Aorta (tissue), 5 donors: Measurements from ENCODE around the gene TMEM59L. TPM values are rescaled to one million over a fixed set of nuclear protein-coding genes. Genes with fewer than 3 reads are reported as not detected.

Source experiments
- ATAC-seq: fragments of 200-7000 bp; cut with Tn5 transposase; one replicate; pipeline ENCODE4 v1.9.1; 2022; ENCODE audit warnings: moderate library complexity; ENCODE audit not compliant: low FRiP score
- DNase-seq, 2 donors: peaks; one replicate each; pipeline ENCODE4 v3.0.0-alpha.2; 2020
- H3K27ac ChIP-seq, 2 donors: one replicate each; pipeline ENCODE4 v1.5.1; 2013; ENCODE audit warnings: low read length in 2 of 2, mild to moderate bottlenecking in 2 of 2, moderate library complexity in 2 of 2, control low read depth in 1 of 2, inconsistent platforms in 1 of 2, low read depth in 1 of 2
- H3K27me3 ChIP-seq, 2 donors: one replicate each; pipeline ENCODE4 v1.6.1; 2013; ENCODE audit warnings: control low read depth in 1 of 2, low read length in 1 of 2, mild to moderate bottlenecking in 1 of 2, moderate library complexity in 1 of 2; ENCODE audit not compliant: insufficient read depth in 2 of 2, control insufficient read depth in 1 of 2
- H3K36me3 ChIP-seq, 2 donors: one replicate each; pipeline ENCODE4 v1.6.1; 2013; ENCODE audit warnings: control low read depth in 1 of 2, low read length in 1 of 2, mild to moderate bottlenecking in 1 of 2; ENCODE audit not compliant: insufficient read depth in 2 of 2, control insufficient read depth in 1 of 2
- H3K4me1 ChIP-seq, 2 donors: one replicate each; pipeline ENCODE4 v1.6.1; 2013; ENCODE audit warnings: low read length in 2 of 2, control low read depth in 1 of 2, mild to moderate bottlenecking in 1 of 2, moderate library complexity in 1 of 2; ENCODE audit not compliant: insufficient read depth in 2 of 2, control insufficient read depth in 1 of 2
- H3K4me3 ChIP-seq, 2 donors: one replicate each; pipeline ENCODE4 v1.5.1; 2013; ENCODE audit warnings: low read length in 2 of 2, control low read depth in 1 of 2, mild to moderate bottlenecking in 1 of 2
- H3K9me3 ChIP-seq: one replicate; pipeline ENCODE4 v1.6.1; 2013; ENCODE audit warnings: mild to moderate bottlenecking, low read length; ENCODE audit not compliant: control insufficient read depth
- WGBS, 2 donors: extraction: QIAGEN DNeasy Blood & Tissue Kit; methylation state at CpG; one replicate each; pipeline ENCODE4 v1.1.7; 2013; 5-methylcytosine and 5-hydroxymethylcytosine counted together
- intact Hi-C, 2 donors: fragments of 100-400 bp; cut with DNase I; formaldehyde crosslinking; loops; one replicate each; pipeline versions ENCODE4 v1.14.2 to v1.15.0; 2022
- polyA plus RNA-seq, 2 donors: library from polyadenylated mRNA; stranded (reverse); fragments of 200-250 nt; gene quantifications; one replicate each; pipeline ENCODE4 v1.2.3, GENCODE V29; 2013
- total RNA-seq, 2 donors: library from RNA; stranded (reverse); fragmentation: NEBNext Ultra II Directional; extraction: Animal tissue kit (Norgen Biotek cat#: 25700); gene quantifications; one replicate each; pipeline ENCODE4 v1.2.1, GENCODE V29; 2021
- donor health status: healthy with polysubstance abuse.
- donor health status: Bipolar disorder and iron deficiency.
- donor health status: DM: no; HTN: no; CAD: no.
- donor health status: DM: no; HTN: no; CAD: no.
- donor health status: DM: yes; HTN: yes; CAD: no.

Gene TMEM59L
- total and polyA plus RNA-seq, 4 donors, result 0.97 to 8.9 (median 5.8) TPM

DNA sequence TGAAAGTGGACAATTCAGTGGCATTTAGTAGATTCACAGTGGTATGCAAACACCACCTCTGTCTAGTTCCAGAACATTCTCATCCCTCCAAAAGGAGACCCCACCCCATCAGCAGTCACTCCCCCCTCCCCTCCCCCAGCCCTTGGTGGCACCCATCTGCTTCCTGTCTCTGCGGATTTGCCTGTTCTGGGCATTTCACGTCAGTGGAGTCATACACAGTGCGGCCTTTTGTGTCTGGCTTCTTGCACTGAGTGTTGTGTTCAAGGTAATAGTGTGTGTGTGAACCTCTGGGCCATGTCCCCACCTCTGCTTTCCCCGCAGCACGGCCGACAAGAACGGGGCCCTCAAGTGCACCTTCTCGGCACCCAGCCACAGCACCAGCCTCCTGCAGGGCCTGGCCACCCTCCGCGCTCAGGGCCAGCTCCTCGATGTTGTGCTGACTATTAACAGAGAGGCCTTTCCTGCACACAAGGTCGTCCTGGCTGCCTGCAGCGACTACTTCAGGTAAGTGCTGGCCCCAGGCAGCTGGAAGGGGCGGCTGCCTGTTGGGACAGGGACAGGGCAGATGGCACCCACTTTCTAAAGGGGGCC lies 51.4 kb downstream of the TMEM59L start:
- Histone ChIP-seq H3K4me3 (no peak overlapping the region), H3K27me3 (no peaks in the 10 kb centered on the region), H3K9me3 (no peaks in the 10 kb centered on the region), H3K4me1 (no peaks in the 10 kb centered on the region), H3K36me3 (no peaks in the 10 kb centered on the region), H3K27ac (no peak overlapping the region)
- WGBS, 2 donors, result 81 to 86% methylated on average over 14 of the region's 14 CpGs
- intact Hi-C loops, result no loop called here
- DNase-seq (peak in 1 of 2 donors; percentile 75), ATAC-seq (no peak)

DNA sequence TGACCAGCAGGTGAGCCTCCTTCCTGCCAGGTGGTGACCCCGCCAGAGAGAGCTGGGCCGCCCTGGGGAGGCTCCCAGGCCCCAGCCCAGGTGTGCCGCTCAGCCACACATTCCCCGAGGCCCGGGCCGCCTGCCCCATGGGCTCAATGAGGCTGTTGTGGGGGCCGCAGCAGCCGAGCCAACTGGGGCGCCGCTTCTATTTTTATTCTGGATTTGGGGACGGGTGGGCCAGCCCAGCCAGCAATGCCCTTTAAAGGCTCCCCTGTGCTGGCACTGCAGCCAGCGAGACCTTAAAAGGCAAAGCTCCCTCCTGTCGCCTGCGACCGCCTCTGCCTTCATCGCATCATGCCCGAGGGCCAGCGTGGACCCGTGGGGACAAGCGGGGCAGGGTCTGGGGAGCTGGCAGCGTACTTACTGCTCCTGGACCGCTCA lies 53.1 kb downstream of the TMEM59L start:
- no peaks in the 10 kb centered on the region for H3K27me3 ChIP-seq
- H3K36me3 ChIP-seq, result no peaks in the 10 kb centered on the region
- no peaks in the 10 kb centered on the region for H3K4me1 ChIP-seq
- H3K9me3 ChIP-seq, result no peaks in the 10 kb centered on the region
- DNase-seq, result peak in 1 of 2 donors; percentile 85
- H3K4me3 ChIP-seq, result no peak overlapping the region
- peak overlapping the region; percentile 14 to 49 for H3K27ac ChIP-seq
- intact Hi-C loops, result no loop called here
- ATAC-seq, result peak; percentile 12
- WGBS, 2 donors, result 31 to 46% methylated on average over 21 to 22 of the region's 22 CpGs

DNA sequence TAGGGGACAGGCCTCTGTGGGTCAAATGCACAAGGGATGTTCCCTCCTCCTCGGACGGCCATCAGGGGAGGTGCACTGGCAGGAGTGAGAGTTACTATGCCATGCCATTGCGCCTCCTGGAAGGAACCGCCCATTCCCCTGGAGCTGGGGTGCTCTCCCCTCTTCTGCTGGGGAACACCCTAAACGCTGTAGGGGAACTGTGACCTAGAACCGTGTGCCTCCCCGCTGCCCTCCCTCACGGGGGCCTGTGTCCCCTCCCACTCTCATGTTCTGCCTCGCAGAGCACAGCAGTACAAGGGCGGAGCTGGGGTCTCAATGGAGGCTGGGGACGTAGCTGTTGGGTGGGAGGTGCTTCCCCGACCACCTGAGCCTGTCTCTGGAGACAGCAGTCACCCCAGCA lies 53.6 kb downstream of the TMEM59L start:
- no peaks in the 10 kb centered on the region for H3K4me1 ChIP-seq
- ATAC-seq, result no peak
- 53 to 69% methylated on average over 12 of the region's 12 CpGs for WGBS, 2 donors
- intact Hi-C loops, result no loop called here
- H3K27ac ChIP-seq, result peak overlapping the region in 1 of 2 donors; percentile 49
- no peaks in the 10 kb centered on the region for H3K27me3 ChIP-seq
- DNase-seq, result no peak
- H3K36me3 ChIP-seq, result no peaks in the 10 kb centered on the region
- no peaks in the 10 kb centered on the region for H3K9me3 ChIP-seq
- no peak overlapping the region for H3K4me3 ChIP-seq

DNA sequence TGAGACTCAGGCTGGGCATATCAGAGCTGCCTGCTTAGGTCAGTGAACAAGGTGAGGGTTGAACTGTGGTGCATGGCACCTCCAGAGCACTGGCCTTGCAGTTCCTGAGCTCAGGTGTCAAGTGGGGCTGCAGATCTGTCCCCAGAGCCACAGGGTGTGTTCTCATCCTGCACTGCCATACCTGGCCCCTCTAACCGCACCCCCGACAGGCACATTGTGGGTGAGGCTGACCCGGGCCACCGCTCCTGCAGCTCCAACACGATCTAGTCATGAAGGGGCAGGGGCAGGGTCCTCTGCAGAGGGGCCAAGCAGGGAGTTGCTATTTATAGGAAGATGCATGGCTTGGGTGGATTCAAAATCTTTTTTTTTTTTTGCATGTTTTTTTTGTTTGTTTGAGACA lies 54.1 kb downstream of the TMEM59L start:
- Histone ChIP-seq H3K27ac (no peak overlapping the region), H3K4me1 (no peaks in the 10 kb centered on the region), H3K9me3 (no peaks in the 10 kb centered on the region)

DNA sequence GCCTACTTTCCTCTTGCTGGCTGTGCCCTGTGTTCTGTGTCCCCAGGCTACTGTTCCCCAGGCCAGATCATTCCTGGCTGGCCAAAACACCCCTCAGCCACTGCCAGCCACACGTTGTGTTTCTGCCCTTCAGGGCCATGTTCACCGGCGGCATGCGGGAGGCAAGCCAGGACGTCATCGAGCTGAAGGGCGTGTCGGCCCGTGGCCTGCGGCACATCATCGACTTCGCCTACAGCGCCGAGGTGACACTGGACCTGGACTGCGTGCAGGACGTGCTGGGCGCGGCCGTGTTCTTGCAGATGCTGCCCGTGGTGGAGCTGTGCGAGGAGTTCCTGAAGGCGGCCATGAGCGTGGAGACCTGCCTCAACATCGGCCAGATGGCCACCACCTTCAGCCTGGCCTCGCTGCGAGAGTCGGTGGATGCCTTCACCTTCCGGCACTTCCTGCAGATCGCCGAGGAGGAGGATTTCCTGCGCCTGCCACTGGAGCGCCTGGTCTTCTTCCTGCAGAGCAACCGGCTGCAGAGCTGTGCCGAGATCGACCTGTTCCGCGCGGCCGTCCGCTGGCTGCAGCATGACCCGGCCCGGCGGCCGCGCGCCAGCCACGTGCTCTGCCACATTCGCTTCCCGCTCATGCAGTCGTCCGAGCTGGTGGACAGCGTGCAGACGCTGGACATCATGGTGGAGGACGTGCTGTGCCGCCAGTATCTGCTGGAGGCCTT lies 55.0 kb downstream of the TMEM59L start:
- intact Hi-C loops, result no loop called here
- H3K4me1 ChIP-seq, result no peaks in the 10 kb centered on the region

More for the DNA sequence above, 54.1 kb downstream of the TMEM59L start:
- H3K36me3 ChIP-seq, result no peaks in the 10 kb centered on the region
- intact Hi-C loops, result no loop called here
- DNase-seq, result no peak
- WGBS, 2 donors, result 91% methylated on average over 5 of the region's 5 CpGs
- H3K27me3 ChIP-seq, result no peaks in the 10 kb centered on the region
- ATAC-seq, result no peak
- H3K4me3 ChIP-seq, result no peak overlapping the region

DNA sequence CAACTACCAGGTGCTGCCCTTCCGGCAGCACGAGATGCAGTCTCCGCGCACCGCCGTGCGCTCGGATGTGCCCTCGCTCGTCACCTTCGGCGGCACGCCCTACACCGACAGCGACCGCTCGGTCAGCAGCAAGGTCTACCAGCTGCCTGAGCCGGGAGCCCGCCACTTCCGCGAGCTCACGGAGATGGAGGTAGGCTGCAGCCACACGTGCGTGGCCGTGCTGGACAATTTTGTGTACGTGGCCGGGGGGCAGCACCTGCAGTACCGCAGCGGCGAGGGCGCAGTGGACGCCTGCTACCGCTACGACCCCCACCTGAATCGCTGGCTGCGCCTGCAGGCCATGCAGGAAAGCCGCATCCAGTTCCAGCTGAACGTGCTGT lies 55.6 kb downstream of the TMEM59L start:
- H3K4me3 ChIP-seq, result no peak overlapping the region
- no peaks in the 10 kb centered on the region for H3K4me1 ChIP-seq
- 97 to 98% methylated on average over 38 of the region's 38 CpGs for WGBS, 2 donors
- no peak overlapping the region for H3K27ac ChIP-seq
- no peaks in the 10 kb centered on the region for H3K9me3 ChIP-seq
- ATAC-seq (no peak), DNase-seq (peak in 1 of 2 donors; percentile 75)
- intact Hi-C loops, result no loop called here
- no peaks in the 10 kb centered on the region for H3K27me3 ChIP-seq
- H3K36me3 ChIP-seq, result no peaks in the 10 kb centered on the region

More for the DNA sequence above, 55.0 kb downstream of the TMEM59L start:
- Histone ChIP-seq H3K27ac (no peak overlapping the region), H3K4me3 (no peak overlapping the region), H3K27me3 (no peaks in the 10 kb centered on the region), H3K9me3 (no peaks in the 10 kb centered on the region), H3K36me3 (no peaks in the 10 kb centered on the region)
- 96 to 98% methylated on average over 55 of the region's 55 CpGs for WGBS, 2 donors
- DNase-seq (peak in 1 of 2 donors; percentile 73), ATAC-seq (no peak)

DNA sequence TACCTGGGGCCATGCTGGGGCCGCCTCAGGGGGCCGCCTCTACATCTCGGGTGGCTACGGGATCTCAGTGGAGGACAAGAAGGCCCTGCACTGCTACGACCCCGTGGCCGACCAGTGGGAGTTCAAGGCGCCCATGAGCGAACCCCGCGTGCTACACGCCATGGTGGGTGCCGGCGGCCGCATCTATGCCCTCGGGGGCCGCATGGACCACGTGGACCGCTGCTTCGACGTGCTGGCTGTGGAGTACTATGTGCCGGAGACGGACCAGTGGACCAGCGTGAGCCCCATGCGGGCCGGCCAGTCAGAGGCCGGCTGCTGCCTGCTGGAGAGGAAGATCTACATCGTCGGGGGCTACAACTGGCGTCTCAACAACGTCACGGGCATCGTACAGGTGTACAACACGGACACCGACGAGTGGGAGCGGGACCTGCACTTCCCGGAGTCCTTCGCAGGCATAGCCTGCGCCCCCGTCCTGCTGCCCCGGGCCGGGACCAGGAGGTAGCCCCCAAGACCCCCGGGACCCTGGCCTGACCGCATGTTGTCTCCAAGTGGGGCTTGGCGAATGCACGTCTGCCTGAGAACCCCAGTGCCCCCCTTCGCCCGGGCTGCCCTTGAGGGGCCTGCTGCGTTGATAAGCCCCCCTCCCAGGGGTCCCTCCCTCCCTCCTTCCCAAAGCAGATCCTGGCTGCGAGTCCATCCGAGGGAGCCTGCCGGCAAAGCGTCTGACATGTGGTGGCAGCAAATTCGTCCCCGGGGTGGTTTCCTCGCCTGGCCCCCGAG lies 56.3 kb downstream of the TMEM59L start:
- 92 to 94% methylated on average over 56 to 58 of the region's 58 CpGs for WGBS, 2 donors
- intact Hi-C loops, result no loop called here

DNA sequence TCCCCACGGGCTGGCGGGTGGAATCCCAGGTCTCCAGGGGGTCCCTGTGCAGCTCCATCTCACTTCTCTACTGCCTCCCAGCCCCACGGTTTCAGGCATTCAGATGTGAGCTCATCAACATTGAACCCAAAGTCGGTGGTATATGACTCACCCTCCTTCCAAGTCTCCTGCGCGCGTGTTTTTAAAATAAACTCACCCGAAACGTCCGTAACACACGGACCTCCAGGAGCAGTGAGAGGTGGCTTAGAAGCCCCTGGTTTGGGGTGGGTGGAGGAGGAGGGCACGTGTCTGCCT lies 56.8 kb downstream of the TMEM59L start:
- no peaks in the 10 kb centered on the region for H3K4me1 ChIP-seq
- no peak overlapping the region for H3K27ac ChIP-seq
- H3K27me3 ChIP-seq, result no peaks in the 10 kb centered on the region
- H3K4me3 ChIP-seq, result no peak overlapping the region
- intact Hi-C loops, result no loop called here
- ATAC-seq (no peak), DNase-seq (no peak)
- WGBS, 2 donors, result 71 to 73% methylated on average over 12 of the region's 12 CpGs
- no peaks in the 10 kb centered on the region for H3K36me3 ChIP-seq
- no peaks in the 10 kb centered on the region for H3K9me3 ChIP-seq

More for the DNA sequence above, 56.3 kb downstream of the TMEM59L start:
- no peak overlapping the region for H3K27ac ChIP-seq
- H3K4me1 ChIP-seq, result no peaks in the 10 kb centered on the region
- no peak overlapping the region for H3K4me3 ChIP-seq
- no peak for ATAC-seq
- H3K27me3 ChIP-seq, result no peaks in the 10 kb centered on the region
- no peaks in the 10 kb centered on the region for H3K9me3 ChIP-seq
- H3K36me3 ChIP-seq, result no peaks in the 10 kb centered on the region
- DNase-seq, result peak in 1 of 2 donors; percentile 74
